ENCODE results near the gene THSD4.

Gene THSD4

DNA sequence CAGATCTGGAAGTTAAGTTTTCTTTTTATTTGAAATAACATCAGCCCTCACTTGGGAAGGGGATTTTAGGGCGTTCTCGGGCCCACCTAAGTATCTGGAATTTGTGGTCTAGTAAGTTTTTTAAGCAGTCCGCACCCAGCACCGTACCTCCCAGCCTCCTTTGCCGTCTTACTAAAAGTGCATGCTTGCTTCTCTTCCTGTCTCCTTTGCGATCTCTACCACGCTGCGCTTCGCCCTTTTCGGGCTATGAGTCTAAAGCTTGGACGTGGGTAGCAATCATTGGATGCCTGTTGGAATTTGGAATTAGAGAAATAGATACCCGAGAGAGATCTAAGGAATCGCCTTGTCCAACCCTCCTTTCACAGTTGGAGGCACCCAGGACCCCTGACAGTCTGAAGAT is 1.1 kb downstream of the THSD4 start:
- TF ChIP-seq CTCF (conservative IDR thresholded peaks at IDR 0.05): no peak
- peak overlapping the region; percentile 71 for H3K27ac ChIP-seq

DNA sequence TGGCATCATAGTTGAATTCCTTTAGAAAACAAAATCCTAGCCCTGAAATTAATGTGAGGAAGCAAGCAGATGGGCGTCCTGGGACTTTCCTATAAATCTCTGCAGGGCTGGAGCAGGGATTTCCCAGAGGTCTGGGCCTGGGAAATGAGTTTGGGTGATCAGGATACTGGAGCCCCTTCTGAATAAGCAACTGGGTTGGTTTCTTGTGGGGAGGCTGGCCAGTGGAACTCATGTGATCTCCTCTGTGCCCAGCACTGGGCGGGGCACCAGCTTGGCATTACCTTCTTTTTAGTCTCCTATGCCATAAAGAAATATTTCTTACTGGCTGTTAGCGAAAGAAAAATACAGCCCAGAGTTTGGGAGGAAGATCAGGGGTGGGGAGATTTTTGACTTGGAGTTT is 1.7 kb downstream of the THSD4 start:
- no peak for TF ChIP-seq CTCF (conservative IDR thresholded peaks at IDR 0.05)
- H3K27ac ChIP-seq: no peak overlapping the region

DNA sequence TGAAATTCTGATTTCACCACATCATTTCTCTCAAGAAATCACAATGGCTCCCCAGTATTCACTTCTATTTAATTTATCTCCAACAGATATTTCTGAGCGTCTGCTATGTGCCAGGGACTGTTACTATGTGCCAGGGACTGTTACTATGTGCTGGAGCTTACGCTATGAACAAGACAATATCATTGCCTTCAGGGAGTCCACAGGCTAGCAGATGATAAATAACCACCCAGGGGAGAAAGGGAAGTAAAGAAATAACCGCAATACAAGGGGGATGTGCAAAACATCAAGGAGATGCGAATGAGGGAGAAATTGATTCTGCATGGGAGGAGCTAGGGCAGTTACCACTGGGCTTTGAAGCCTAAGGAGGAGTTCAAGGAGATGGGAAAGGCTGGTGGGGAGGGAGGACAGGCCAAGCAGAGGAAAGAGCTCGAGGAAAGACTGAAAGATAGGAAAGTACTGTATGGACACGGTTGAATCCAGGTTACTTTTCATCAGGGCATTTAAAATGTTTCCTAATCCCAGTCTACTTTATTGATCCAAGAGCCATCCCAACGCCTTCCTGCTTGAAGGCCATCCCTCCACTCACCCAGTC is 2.5 kb downstream of the THSD4 start:
- no peak overlapping the region for H3K27ac ChIP-seq
- TF ChIP-seq CTCF (conservative IDR thresholded peaks at IDR 0.05): no peak

DNA sequence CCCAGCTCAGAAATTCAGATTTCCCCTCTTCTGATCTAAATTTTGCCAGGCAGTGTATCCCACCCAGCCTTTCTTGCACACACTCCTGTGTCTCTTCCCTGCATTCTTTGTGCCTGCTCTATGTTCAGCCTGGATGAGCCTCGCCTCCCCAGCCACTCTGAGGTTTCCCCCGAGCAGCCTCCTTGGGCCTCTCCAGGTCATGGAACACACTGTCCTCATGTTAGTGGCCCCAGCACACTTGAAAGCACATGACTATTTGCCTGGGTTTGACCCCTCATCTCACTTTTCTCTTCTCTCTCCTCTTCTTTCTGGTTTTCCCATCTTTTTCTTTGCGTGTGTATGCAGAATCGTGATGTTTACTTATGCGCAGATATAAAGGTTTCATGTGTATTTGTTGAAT is 3.1 kb downstream of the THSD4 start:
- no peak overlapping the region for H3K27ac ChIP-seq
- no peak for TF ChIP-seq CTCF (conservative IDR thresholded peaks at IDR 0.05)

- no peak for TF ChIP-seq CTCF (conservative IDR thresholded peaks at IDR 0.05)
- H3K27ac ChIP-seq: no peak overlapping the region
These were observed 3.8 kb downstream of the THSD4 start for GRCh38 chr15:71118881-71119632.

GRCh38 chr15:71120428-71120944 is 5.2 kb downstream of the THSD4 start:
- no peak overlapping the region for H3K27ac ChIP-seq

More at GRCh38 chr15:71120428-71120944, 5.2 kb downstream of the THSD4 start:
- TF ChIP-seq CTCF (conservative IDR thresholded peaks at IDR 0.05): no peak

Data from VCaP (cell line).